ENCODE measurements around the gene PTPRN2. TPM values are rescaled to one million over a fixed set of nuclear protein-coding genes. Genes with fewer than 3 reads are reported as not detected.
A peak's percentile ranks its signal among the peaks of the same experiment; 100 is the strongest.

The PTPRN2 gene
- total and polyA plus RNA-seq, 9 of the 15 experiments (the other 6 are each of a cell fraction or from before 2014, with no cell fraction given): not detected

GRCh38 chr7:158310924-158311666 is 276.5 kb downstream of the PTPRN2 start:
- Histone ChIP-seq H2AFZ (ENCODE audit: low read depth, low read length) (no peak overlapping the region), H3K27ac (ENCODE audit: extremely low read depth, low read depth, low read length) (no peak overlapping the region), H3K4me3 (no peak overlapping the region), H3K4me1 (replicated peaks in 1 of 2; ENCODE audit: control insufficient read depth in 2 of 2, insufficient read depth in 2 of 2, low read length in 2 of 2) (no peaks in the 10 kb centered on the region), H3K79me2 (ENCODE audit: control insufficient read depth, insufficient read depth, low read length) (no peaks in the 10 kb centered on the region), H3K27me3 (ENCODE audit: control insufficient read depth in 2 of 2, insufficient read depth in 2 of 2, low read length in 2 of 2) (no peaks in the 10 kb centered on the region; a peak in 1 of 5 replicates), H3K9me3 (replicated peaks; ENCODE audit: control insufficient read depth, insufficient read depth, low read depth, low read length) (peaks cover 16% of the 10 kb centered on the region), H3K4me2 (ENCODE audit: insufficient read depth, low read length) (no peak overlapping the region), H3K9ac (ENCODE audit: insufficient read depth in 1 of 2, low read depth in 2 of 2, low read length in 2 of 2) (no peak overlapping the region), H4K20me1 (replicated peaks; ENCODE audit: control insufficient read depth, insufficient read depth, low read length) (no peaks in the 10 kb centered on the region), H3K9me1 (ENCODE audit: control insufficient read depth, insufficient read depth, low read length) (no peaks in the 10 kb centered on the region), H3K36me3 (ENCODE audit: control insufficient read depth, insufficient read depth, low read length) (no peaks in the 10 kb centered on the region)
- under 1% methylated on average over 17 of the region's 17 CpGs for WGBS (ENCODE audit: insufficient coverage, low coverage, missing lambda C conversion rate)
- no TSS peak for BruUV-seq (replicated peaks)
- peak in 1 of 4 experiments; percentile 3 for DNase-seq (ENCODE audit: extremely low read depth in 1 of 4, low spot score in 3 of 4)
- in situ Hi-C loops (cut with MboI) (no loop called here), intact Hi-C loops (cut with micrococcal nuclease) (no loop called here)
- POLR2A ChIA-PET: no interaction called here
- FAIRE-seq: no peak
- TF ChIP-seq RBM15 (IDR thresholded peaks at IDR 0.05; ENCODE audit: insufficient read depth, low read length) (no peak), XRCC4 (IDR thresholded peaks at IDR 0.05; ENCODE audit: extremely low read depth, insufficient read depth, insufficient read length) (no peak), TBP (optimal IDR thresholded peaks at IDR 0.05; ENCODE audit: low read depth, low read length) (no peak), PHF20 (IDR thresholded peaks at IDR 0.05; ENCODE audit: partially characterized antibody) (no peak), HMG20A (CRISPR knock-in tag; conservative IDR thresholded peaks at IDR 0.05) (no peak), ZNF232 (CRISPR knock-in tag; IDR thresholded peaks at IDR 0.05) (no peak), YBX1 (IDR thresholded peaks at IDR 0.05) (no peak), ERF (CRISPR knock-in tag; IDR thresholded peaks at IDR 0.05) (no peak), ZNF696 (CRISPR knock-in tag; conservative IDR thresholded peaks at IDR 0.05) (no peak), WHSC1 (IDR thresholded peaks at IDR 0.05; ENCODE audit: low read length) (no peak), NUFIP1 (IDR thresholded peaks at IDR 0.05; ENCODE audit: partially characterized antibody) (no peak), ZBED1 (IDR thresholded peaks at IDR 0.05) (no peak), ZNF217 (CRISPR knock-in tag; IDR thresholded peaks at IDR 0.05) (no peak), MAFG (tag; conservative IDR thresholded peaks at IDR 0.05) (no peak), CCNT2 (IDR thresholded peaks at IDR 0.05; ENCODE audit: borderline replicate concordance, extremely low read depth, insufficient read length, low read depth, low read length) (no peak), CEBPG (CRISPR knock-in tag; IDR thresholded peaks at IDR 0.05) (no peak), CEBPG (tag; conservative IDR thresholded peaks at IDR 0.05 in 1 of 2, IDR thresholded peaks at IDR 0.05 in 1 of 2) (no peak), CBX1 (IDR thresholded peaks at IDR 0.05; ENCODE audit: low read depth) (no peak), NR2C1 (IDR thresholded peaks at IDR 0.05) (no peak), NR2C1 (tag; IDR thresholded peaks at IDR 0.05) (no peak)
- TF ChIP-seq, protein P1, sequence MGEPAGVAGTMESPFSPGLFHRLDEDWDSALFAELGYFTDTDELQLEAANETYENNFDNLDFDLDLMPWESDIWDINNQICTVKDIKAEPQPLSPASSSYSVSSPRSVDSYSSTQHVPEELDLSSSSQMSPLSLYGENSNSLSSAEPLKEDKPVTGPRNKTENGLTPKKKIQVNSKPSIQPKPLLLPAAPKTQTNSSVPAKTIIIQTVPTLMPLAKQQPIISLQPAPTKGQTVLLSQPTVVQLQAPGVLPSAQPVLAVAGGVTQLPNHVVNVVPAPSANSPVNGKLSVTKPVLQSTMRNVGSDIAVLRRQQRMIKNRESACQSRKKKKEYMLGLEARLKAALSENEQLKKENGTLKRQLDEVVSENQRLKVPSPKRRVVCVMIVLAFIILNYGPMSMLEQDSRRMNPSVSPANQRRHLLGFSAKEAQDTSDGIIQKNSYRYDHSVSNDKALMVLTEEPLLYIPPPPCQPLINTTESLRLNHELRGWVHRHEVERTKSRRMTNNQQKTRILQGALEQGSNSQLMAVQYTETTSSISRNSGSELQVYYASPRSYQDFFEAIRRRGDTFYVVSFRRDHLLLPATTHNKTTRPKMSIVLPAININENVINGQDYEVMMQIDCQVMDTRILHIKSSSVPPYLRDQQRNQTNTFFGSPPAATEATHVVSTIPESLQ (CRISPR knock-in tag; IDR thresholded peaks at IDR 0.05): no peak
- TF ChIP-seq, protein P2, sequence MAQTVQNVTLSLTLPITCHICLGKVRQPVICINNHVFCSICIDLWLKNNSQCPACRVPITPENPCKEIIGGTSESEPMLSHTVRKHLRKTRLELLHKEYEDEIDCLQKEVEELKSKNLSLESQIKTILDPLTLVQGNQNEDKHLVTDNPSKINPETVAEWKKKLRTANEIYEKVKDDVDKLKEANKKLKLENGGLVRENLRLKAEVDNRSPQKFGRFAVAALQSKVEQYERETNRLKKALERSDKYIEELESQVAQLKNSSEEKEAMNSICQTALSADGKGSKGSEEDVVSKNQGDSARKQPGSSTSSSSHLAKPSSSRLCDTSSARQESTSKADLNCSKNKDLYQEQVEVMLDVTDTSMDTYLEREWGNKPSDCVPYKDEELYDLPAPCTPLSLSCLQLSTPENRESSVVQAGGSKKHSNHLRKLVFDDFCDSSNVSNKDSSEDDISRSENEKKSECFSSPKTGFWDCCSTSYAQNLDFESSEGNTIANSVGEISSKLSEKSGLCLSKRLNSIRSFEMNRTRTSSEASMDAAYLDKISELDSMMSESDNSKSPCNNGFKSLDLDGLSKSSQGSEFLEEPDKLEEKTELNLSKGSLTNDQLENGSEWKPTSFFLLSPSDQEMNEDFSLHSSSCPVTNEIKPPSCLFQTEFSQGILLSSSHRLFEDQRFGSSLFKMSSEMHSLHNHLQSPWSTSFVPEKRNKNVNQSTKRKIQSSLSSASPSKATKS (CRISPR knock-in tag; IDR thresholded peaks at IDR 0.05): no peak
- CTCF ChIA-PET (ENCODE audit: low intra/inter-chr PET ratio): no interaction called here
- no peak for ATAC-seq
